Endothelial cell of umbilical vein (primary cell): ENCODE measurements around the gene CRCP. TPM values are rescaled to one million over a fixed set of nuclear protein-coding genes. Genes with fewer than 3 reads are reported as not detected.

Experiments
- BruUV-seq: library from RNA; stranded (reverse); fragments of 400-500 nt; replicated peaks from 2 replicates; lab custom pipeline; 2021; lab: Mats Ljungman, UMichigan
- CTCF ChIA-PET: fragments of 300-600, 350-600 bp; sonication (Branson Sonifier 250); formaldehyde crosslinking; loops from one replicate; lab custom pipeline; 2021; ENCODE audit warnings: antibody characterized with exemption, inconsistent platforms; lab: Charles Lee
- POLR2A ChIA-PET: fragments of 300-600, 350-600 bp; sonication (Branson Sonifier 250); formaldehyde crosslinking; loops from one replicate; lab custom pipeline; 2021; ENCODE audit warnings: antibody characterized with exemption, inconsistent platforms; lab: Charles Lee
- DNase-seq: peaks from one replicate; pipeline ENCODE4 v3.0.0-alpha.2; 2011; ENCODE audit warnings: low read depth, low spot score
- FAIRE-seq: peaks from 2 replicates; lab custom pipeline; 2011; peaks lifted over from hg19 to GRCh38; lab: Jason Lieb, UNC
- H2AFZ ChIP-seq: 2 replicates; pipeline ENCODE4 v1.6.0; 2012; ENCODE audit warnings: low read depth, low read length, control low read depth, inconsistent platforms
- H3K27ac ChIP-seq: 2 replicates; pipeline ENCODE4 v1.5.1; 2011; ENCODE audit warnings: low read depth, mild to moderate bottlenecking, control low read depth, low read length, moderate library complexity; ENCODE audit not compliant: insufficient read depth
- H3K27me3 ChIP-seq, 2 experiments: 2 replicates each; pipeline versions ENCODE4 v1.6.0 to v1.6.1; 2011; ENCODE audit warnings: low read length in 2 of 2, mixed read lengths in 1 of 2; ENCODE audit not compliant: control insufficient read depth in 2 of 2, insufficient read depth in 2 of 2
- H3K36me3 ChIP-seq, 2 experiments: 2 replicates in 1 of 2; 3 replicates in 1 of 2; pipeline ENCODE4 v1.5.1; 2011; ENCODE audit warnings: low read length in 2 of 2, mild to moderate bottlenecking in 1 of 2, moderate library complexity in 1 of 2; ENCODE audit not compliant: control insufficient read depth in 2 of 2, insufficient read depth in 2 of 2; ENCODE audit errors: extremely low read depth in 1 of 2
- H3K4me1 ChIP-seq: 3 replicates; pipeline ENCODE4 v1.5.1; 2011; ENCODE audit warnings: mild to moderate bottlenecking, low read length; ENCODE audit not compliant: control insufficient read depth, insufficient read depth; ENCODE audit errors: extremely low read depth
- H3K4me2 ChIP-seq: 2 replicates; pipeline ENCODE4 v1.6.1; 2011; ENCODE audit warnings: low read length, control low read depth, mixed read lengths; ENCODE audit not compliant: insufficient read depth
- H3K4me3 ChIP-seq, 3 experiments: fragments of 200-600 bp in 1 of 3; sonication (generic), shearing (Covaris generic) in 1 of 3; replicated peaks in 1 of 3; 2 replicates each; pipeline ENCODE4 v1.5.1; 2011 to 2016; ENCODE audit warnings: control low read depth in 3 of 3, low read length in 3 of 3, mild to moderate bottlenecking in 2 of 3, inconsistent platforms in 1 of 3, low read depth in 1 of 3, moderate library complexity in 1 of 3; ENCODE audit not compliant: insufficient read depth in 1 of 3
- H3K79me2 ChIP-seq: 2 replicates; pipeline ENCODE4 v1.6.0; 2012; ENCODE audit warnings: low read length, inconsistent platforms; ENCODE audit not compliant: control insufficient read depth, insufficient read depth
- H3K9ac ChIP-seq: replicated peaks from 2 replicates; pipeline ENCODE3; 2011; ENCODE audit warnings: low read length, control low read depth; ENCODE audit not compliant: insufficient read depth; ENCODE audit errors: extremely low read depth
- H3K9me1 ChIP-seq: replicated peaks from 3 replicates; pipeline ENCODE4 v1.6.0; 2011; ENCODE audit warnings: mild to moderate bottlenecking, low read length; ENCODE audit not compliant: control insufficient read depth, insufficient read depth; ENCODE audit errors: extremely low read depth
- H3K9me3 ChIP-seq: replicated peaks from 2 replicates; pipeline ENCODE4 v1.5.1; 2012; ENCODE audit warnings: low read length, inconsistent platforms; ENCODE audit not compliant: control insufficient read depth, insufficient read depth
- H4K20me1 ChIP-seq: replicated peaks from 2 replicates; pipeline ENCODE3; 2011; ENCODE audit warnings: mild to moderate bottlenecking, low read length; ENCODE audit not compliant: control insufficient read depth, insufficient read depth; ENCODE audit errors: extremely low read depth
- CTCF ChIP-seq, 2 donors: IDR thresholded peaks; 1 replicate in 1 of 2; 2 replicates in 1 of 2; pipeline ENCODE4 v1.5.1; 2011; ENCODE audit warnings: low read length in 2 of 2, mild to moderate bottlenecking in 2 of 2, moderate library complexity in 2 of 2, control low read depth in 1 of 2, inconsistent platforms in 1 of 2, low read depth in 1 of 2; ENCODE audit not compliant: insufficient read depth in 1 of 2; ENCODE audit errors: extremely low read depth in 1 of 2
- EZH2 ChIP-seq: IDR thresholded peaks from 2 replicates; pipeline ENCODE4 v1.6.1; 2012; ENCODE audit warnings: borderline replicate concordance, low read depth, mild to moderate bottlenecking, moderate library complexity, low read length, inconsistent platforms; ENCODE audit not compliant: severe bottlenecking
- FOS ChIP-seq: IDR thresholded peaks from 2 replicates; pipeline ENCODE4 v1.6.1; 2011; ENCODE audit warnings: mild to moderate bottlenecking, low read length, moderate library complexity, borderline replicate concordance; ENCODE audit not compliant: insufficient read depth
- GATA2 ChIP-seq: IDR thresholded peaks from 2 replicates; pipeline ENCODE4 v1.7.0; 2011; ENCODE audit warnings: low read depth, mild to moderate bottlenecking, moderate library complexity, mixed read lengths, low read length; ENCODE audit not compliant: insufficient read length, insufficient read depth
- JUN ChIP-seq: IDR thresholded peaks from 2 replicates; pipeline ENCODE4 v1.6.1; 2011; ENCODE audit warnings: borderline replicate concordance, low read depth; ENCODE audit not compliant: insufficient read length, insufficient read depth
- MAX ChIP-seq: IDR thresholded peaks from 2 replicates; pipeline ENCODE4 v1.6.1; 2011; ENCODE audit not compliant: insufficient read depth, insufficient read length
- MYC ChIP-seq: IDR thresholded peaks from one replicate; pipeline ENCODE4 v1.6.1; 2011; ENCODE audit warnings: mild to moderate bottlenecking, low read depth, low read length
- POLR2A ChIP-seq: IDR thresholded peaks from 2 replicates; pipeline ENCODE4 v1.6.1; 2012; ENCODE audit warnings: low read depth, mild to moderate bottlenecking, control low read depth, low read length
- POLR2AphosphoS5 ChIP-seq: IDR thresholded peaks from 2 replicates; pipeline ENCODE4 v1.6.1; 2012; ENCODE audit warnings: low read depth, mild to moderate bottlenecking, control low read depth, low read length, moderate library complexity; ENCODE audit not compliant: insufficient read depth
- dilution Hi-C: fragments of 300-500 bp; cut with MboI; formaldehyde crosslinking; loops from one replicate; pipeline ENCODE4 v1.15.0; 2019; ENCODE audit warnings: low sequenced_read_pairs; ENCODE audit not compliant: extremely low pct_ligation_motif_present
- intact Hi-C: fragments of 100-400 bp; cut with micrococcal nuclease; formaldehyde crosslinking; loops from one replicate; pipeline ENCODE4 v1.10.0; 2022
- polyA plus RNA-seq, 4 experiments: library from polyadenylated mRNA; depleted of rRNA in 3 of 4; stranded (reverse) in 3 of 4; unstranded in 1 of 4; fragments of >200 nt; gene quantifications; 2 replicates each; pipeline versions ENCODE4 v1.2.1 to v1.2.3, GENCODE V29; 2011 to 2012; ENCODE audit warnings: missing spikeins in 1 of 4
- total RNA-seq: library from RNA; stranded (reverse); gene quantifications from 2 replicates; pipeline ENCODE4 v1.2.3, GENCODE V29; 2021

The CRCP gene
- total and polyA plus RNA-seq, 2 donors (not counting 3 experiments of a cell fraction or from before 2014, with no cell fraction given): 14.2 to 29.7 TPM

GRCh38 chr7:66145400-66146104 is 30.9 kb downstream of the CRCP start:
- Histone ChIP-seq H3K9me1 (no peaks in the 10 kb centered on the region), H3K4me2 (no peak overlapping the region), H3K27ac (no peak overlapping the region), H3K4me1 (peaks cover 19% of the 10 kb centered on the region), H4K20me1 (no peaks in the 10 kb centered on the region), H3K36me3 (peaks cover 14 to 18% of the 10 kb centered on the region in 2 experiments), H3K79me2 (peaks cover 10% of the 10 kb centered on the region), H2AFZ (no peak overlapping the region), H3K27me3 (no peaks in the 10 kb centered on the region), H3K9ac (no peak overlapping the region), H3K4me3 (no peak overlapping the region), H3K9me3 (no peaks in the 10 kb centered on the region)
- TF ChIP-seq MYC (no peak), GATA2 (no peak), POLR2AphosphoS5 (no peak), MAX (no peak), EZH2 (no peak), JUN (no peak), POLR2A (no peak), CTCF (IDR thresholded peaks at IDR 0.05; ENCODE audit: extremely low read depth in 1 of 2, insufficient read depth in 1 of 2, low read depth in 1 of 2, low read length in 2 of 2) (no peak), FOS (no peak)
- ChIA-PET CTCF (no interaction called here), POLR2A (interaction anchor here (0.5 kb wide), 1 partner anchor 110 kb away, joined by 3 read pairs; no protein-coding TSS in a partner anchor)
- FAIRE-seq (no peak), DNase-seq (no peak)
- no TSS peak for BruUV-seq
- intact Hi-C loops: no loop called here
- dilution Hi-C loops: no loop called here
